ENCODE results near the gene RHNO1.

RHNO1 gene

DNA sequence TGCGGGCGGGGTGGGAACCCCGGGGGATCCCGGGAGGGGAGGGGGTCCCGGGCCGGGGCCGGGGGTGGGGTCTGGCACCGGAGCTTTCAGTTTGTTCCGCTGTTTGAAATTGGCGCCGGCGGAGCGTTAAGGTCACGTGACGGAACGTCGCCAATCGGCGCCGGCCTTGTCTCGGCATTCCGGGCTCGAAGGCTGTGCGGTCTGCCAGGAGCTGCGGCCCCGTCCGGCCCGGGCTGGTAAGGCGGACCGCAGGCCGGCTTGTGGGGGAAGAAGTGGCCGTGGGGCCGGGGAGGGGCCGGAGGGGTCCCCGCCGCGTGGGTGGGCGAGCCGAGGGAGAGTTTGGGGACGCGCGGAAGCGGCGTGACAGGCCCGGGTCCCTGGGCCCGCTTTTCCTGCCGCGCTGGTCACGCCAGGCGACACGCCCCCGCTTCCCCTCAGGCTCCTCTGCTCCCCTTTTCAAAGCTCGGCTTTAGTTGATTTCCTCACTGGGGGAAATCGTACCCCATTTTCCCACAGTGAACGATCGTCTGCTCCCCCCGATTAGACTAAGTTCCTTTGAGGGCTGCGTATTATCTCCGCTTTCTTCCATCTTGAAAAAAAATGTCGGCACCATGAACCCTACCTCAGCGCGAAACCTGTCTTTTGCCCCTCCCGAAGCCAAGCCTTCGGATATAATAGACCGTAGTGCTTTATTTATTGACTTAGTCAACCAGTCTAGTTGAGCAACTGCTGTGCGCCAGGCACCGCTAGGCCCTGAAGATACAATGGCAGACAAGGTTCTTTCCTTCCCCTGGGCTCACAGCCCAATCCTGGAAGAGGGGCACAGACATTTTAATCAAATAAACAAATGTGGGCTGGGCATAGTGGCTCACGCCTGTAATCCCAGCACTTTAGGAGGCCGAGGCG, at the start of gene RHNO1, which contains the start of gene FOXM1:
Gene RHNO1 (plus strand): TSS at position 177 of the 906 bp plus-strand sequence. CDS start 8,144 bp downstream, outside the sequence.
Gene FOXM1 (minus strand): TSS at position 128 of the 906 bp plus-strand sequence. CDS start 2,696 bp downstream, outside the sequence.
- DNase-seq = peak; percentile 81

GRCh38 chr12:2829275-2829674, 47.7 kb upstream of the RHNO1 start:
- DNase-seq = no peak

- no peak for DNase-seq
Observed at GRCh38 chr12:2832550-2833127, 44.4 kb upstream of the RHNO1 start.

GRCh38 chr12:2833327-2833726, 43.7 kb upstream of the RHNO1 start:
- no peak for DNase-seq

- no peak for DNase-seq
Observed at GRCh38 chr12:2833810-2834209, 43.2 kb upstream of the RHNO1 start.

GRCh38 chr12:2834581-2835491, 42.2 kb upstream of the RHNO1 start, which contains the start of gene NRIP2:
Gene NRIP2 (minus strand): TSS chr12:2835035. CDS start chr12:2834983, 52 bp downstream.
- no peak for DNase-seq

- DNase-seq = no peak
Observed at GRCh38 chr12:2835691-2836403, 41.2 kb upstream of the RHNO1 start.

DNA sequence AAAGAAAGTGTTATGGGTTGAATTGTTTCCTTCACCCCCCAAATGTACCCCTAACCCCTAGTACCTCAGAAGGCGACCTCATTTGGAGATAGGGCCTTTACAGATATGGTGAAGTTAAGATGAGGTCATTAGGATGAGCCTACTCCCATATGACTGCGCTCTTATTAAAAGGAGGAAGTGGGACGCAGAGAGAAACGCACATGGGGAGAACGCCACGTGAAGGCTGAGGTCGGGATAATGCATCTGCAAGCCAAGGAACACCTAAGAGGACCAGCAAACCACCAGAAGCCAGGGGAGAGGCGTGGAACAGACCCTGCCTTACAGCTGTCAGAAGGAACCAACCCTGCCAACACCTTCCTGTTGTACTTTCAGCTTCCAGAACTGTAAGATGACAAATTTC, 40.4 kb upstream of the RHNO1 start:
- DNase-seq = no peak

GRCh38 chr12:2841056-2841650, 35.9 kb upstream of the RHNO1 start:
- no peak for DNase-seq

- no peak for DNase-seq
Observed at GRCh38 chr12:2842948-2843347, 34.1 kb upstream of the RHNO1 start.

GRCh38 chr12:2844786-2845185, 32.2 kb upstream of the RHNO1 start:
- DNase-seq = no peak

DNA sequence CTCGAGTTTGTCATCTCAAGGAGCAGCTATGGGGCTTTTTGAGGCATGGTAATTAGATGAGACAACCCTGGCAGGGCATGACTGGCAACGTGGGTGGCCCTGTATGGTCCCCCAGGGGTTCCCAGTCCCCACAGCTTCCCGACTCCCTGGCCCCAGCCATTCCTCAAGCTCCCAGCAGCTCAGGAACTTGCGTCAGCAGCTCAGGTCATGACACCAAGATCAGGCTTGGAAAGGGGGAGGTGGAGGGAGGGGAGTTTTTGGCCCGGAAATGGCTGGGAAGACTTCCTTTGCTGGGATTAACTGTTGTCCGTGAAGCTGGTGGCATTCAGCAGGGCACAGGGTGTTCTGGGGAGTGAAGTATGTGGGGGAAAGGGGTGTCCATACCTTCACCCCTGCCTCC, 31.7 kb upstream of the RHNO1 start:
- DNase-seq = no peak

DNA sequence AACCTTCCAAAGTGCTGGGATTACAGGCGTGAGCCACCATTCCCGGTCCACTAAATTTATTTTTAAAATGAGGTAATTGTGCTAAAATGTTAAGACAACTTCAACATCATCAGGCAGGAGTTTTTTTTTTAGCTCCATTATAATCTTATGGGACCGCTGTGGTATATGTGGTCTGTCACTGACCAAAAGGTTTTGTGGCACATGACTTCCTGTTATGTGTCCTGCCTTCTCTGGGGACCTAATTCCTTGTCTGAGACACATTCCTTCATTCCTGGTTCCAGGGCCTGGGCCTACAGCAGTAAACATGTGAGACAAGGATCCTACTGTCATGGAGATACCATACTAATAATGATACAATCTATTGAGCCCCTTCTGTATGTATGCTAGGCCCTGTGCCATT, 25.1 kb upstream of the RHNO1 start:
- no peak for DNase-seq

- peak; percentile 23 for DNase-seq
Observed at GRCh38 chr12:2853626-2854025, 23.4 kb upstream of the RHNO1 start.

DNA sequence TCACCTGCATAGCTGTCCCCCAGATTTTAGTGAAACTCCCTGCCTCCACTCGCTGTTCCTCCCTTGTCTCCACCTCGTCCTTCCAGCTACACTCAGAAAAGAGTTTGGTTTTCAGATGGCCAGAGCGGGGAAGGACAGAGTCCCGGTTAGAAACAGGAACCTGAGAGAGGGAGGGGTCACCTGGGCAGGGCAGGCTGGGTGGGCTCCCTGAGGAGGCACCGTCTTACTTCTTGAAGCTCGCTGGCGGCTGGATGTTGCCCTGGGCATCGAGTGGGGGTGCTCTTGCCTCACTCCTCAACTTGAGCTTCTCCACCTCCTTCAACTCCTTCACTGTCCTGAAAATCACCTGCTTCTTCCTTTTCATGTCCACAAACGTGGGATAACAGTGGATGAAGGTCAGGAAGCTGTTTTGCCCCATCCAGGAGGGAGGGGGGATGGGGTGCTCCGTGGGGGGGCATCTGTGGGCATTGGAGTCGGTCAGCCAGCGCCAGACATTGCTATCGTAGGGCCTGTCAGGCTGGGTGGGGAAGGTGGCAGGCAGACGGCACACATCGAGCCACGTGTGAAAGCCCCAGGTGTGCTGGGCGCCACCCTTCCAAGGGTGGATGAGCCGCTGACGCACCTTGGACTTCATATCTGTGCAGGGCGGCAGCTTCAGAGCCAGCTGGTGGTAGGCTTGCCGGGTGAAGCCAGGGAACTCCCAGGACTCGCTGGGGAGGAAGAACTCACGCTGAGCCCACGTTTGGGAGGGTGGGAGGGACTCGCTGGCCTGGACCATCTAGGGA, 22.2 kb upstream of the RHNO1 start:
- no peak for DNase-seq

DNA sequence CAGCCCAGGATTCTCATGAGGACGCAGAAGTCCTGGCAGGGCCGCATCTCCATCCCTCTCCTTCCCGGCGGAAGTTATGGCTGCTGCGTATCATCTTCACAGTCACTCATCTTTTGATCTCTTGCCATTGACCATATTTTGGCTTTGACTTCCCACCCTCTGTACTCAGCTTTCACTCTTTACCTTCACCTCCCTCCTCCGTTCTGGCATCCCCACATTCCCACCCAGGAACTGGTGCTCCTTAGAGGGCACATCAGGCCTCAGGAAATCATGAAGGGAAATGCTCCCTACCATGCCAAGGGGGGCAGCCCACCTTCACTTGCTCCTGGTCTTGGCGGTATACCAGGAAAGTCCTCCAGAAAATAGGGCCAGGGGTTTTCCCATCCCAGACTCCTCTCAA, 21.5 kb upstream of the RHNO1 start:
- no peak for DNase-seq

GRCh38 chr12:2856051-2856450, 21.0 kb upstream of the RHNO1 start:
- no peak for DNase-seq

- no peak for DNase-seq
Observed at GRCh38 chr12:2857021-2857431, 20.0 kb upstream of the RHNO1 start, which contains the start of gene TEX52. Gene TEX52 (minus strand): TSS chr12:2857039. CDS start chr12:2857026, 13 bp downstream.

DNA sequence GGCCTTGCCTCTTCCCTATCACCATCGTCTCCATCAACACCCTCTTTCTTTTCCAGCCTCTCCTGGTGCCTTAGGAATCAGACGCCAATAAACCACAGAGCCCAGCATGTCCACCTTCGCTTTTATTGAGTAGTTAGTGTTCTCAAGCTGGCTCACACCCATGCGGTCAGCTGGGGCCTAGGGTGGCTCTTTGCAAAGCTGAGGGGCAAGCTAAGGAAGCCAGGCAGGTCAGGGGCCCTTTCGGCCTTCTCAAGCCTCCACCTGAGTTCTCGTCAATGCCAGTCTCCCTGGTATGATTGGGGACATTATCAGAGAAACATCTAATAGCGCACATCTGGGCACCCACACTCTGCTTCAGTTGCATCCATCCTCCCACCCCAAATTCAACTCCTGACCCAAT, 19.4 kb upstream of the RHNO1 start:
- DNase-seq = no peak

GRCh38 chr12:2858334-2858733, 18.7 kb upstream of the RHNO1 start:
- no peak for DNase-seq

DNA sequence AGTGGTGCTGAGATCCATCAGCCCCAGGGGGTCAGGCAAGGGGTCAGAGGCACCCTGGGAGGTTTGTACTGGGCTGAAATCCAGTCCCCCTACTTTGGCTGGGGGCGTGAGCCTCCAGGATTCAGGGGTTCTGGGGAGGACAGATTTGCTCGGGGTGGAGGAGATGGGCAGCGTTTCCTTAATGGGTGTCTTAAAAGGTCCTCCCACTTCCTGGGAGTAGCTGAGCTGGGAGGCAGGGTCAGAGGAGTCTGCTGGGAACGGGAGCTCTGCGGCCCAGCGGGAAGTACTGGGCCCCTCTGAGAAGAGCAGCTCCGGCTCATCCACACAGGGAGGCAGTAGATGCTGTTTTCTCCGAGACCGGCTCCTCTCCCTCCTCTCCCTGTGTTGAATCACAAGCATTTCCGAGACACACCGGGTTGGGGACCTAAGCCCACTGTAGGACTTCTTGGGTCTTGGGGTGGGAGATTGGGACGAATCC, 18.0 kb upstream of the RHNO1 start:
- no peak for DNase-seq
